GM12878 (cell line): ENCODE results near the gene DYNLL2. TPM values are rescaled to one million over a fixed set of nuclear protein-coding genes. Genes with fewer than 3 reads are reported as not detected.

ENCODE experiments used
- ATAC-seq: fragments of 200-7000 bp; cut with Tn5 transposase; 3 replicates; pipeline ENCODE4 v1.9.1; 2020; ENCODE audit warnings: mild to moderate bottlenecking, moderate library complexity
- Bru-seq: library from RNA; stranded (reverse); fragments of 400-500 nt; gene quantifications from one replicate; lab custom pipeline; 2021; lab: Mats Ljungman, UMichigan
- BruChase-seq, 2 experiments: library from RNA; stranded (reverse); fragments of 400-500 nt; gene quantifications; one replicate each; lab custom pipeline; 2021; lab: Mats Ljungman, UMichigan
- BruUV-seq: library from RNA; stranded (reverse); fragments of 400-500 nt; replicated peaks from 2 replicates; lab custom pipeline; 2021; lab: Mats Ljungman, UMichigan
- CTCF ChIA-PET: fragments of 300-600 bp; sonication (Branson Sonifier 250); formaldehyde crosslinking; extraction: SDS; loops from one replicate; lab custom pipeline; 2021; ENCODE audit warnings: inconsistent platforms; lab: Yijun Ruan, JAX
- POLR2A ChIA-PET: fragments of 350-600 bp; formaldehyde crosslinking; extraction: SDS; loops from one replicate; lab custom pipeline; 2021; ENCODE audit warnings: inconsistent platforms; lab: Charles Lee
- RAD21 ChIA-PET: fragments of 300-600 bp; sonication (Branson Sonifier 250); formaldehyde crosslinking; loops from one replicate; lab custom pipeline; 2023; ENCODE audit warnings: antibody characterized with exemption; ENCODE audit not compliant: unreplicated experiment; lab: Charles Lee
- SMC1A ChIA-PET: fragments of 300-600 bp; sonication (Branson Sonifier 250); formaldehyde crosslinking; loops from one replicate; lab custom pipeline; 2023; ENCODE audit not compliant: unreplicated experiment, uncharacterized antibody; lab: Charles Lee
- DNase-seq: peaks from one replicate; pipeline ENCODE4 v3.0.0-alpha.2; 2011; ENCODE audit warnings: low read depth, low spot score
- FAIRE-seq: peaks from 3 replicates; lab custom pipeline; 2011; peaks lifted over from hg19 to GRCh38; lab: Jason Lieb, UNC
- H2AFZ ChIP-seq: 2 replicates; pipeline ENCODE4 v1.6.0; 2011; ENCODE audit warnings: low read depth, low read length, control low read depth; ENCODE audit not compliant: control insufficient read depth
- H3K27ac ChIP-seq: 2 replicates; pipeline ENCODE4 v1.5.1; 2011; ENCODE audit warnings: control low read depth; ENCODE audit not compliant: control insufficient read depth, insufficient read depth
- H3K27me3 ChIP-seq, 2 experiments: replicated peaks in 1 of 2; 2 replicates each; pipeline versions ENCODE4 v1.6.0 to v1.6.1; 2011; ENCODE audit warnings: low read length in 1 of 2; ENCODE audit not compliant: control insufficient read depth in 2 of 2, insufficient read depth in 2 of 2
- H3K36me3 ChIP-seq, 2 experiments: 2 replicates each; pipeline ENCODE4 v1.5.1; 2011; ENCODE audit warnings: low read length in 1 of 2; ENCODE audit not compliant: control insufficient read depth in 2 of 2, insufficient read depth in 2 of 2
- H3K4me1 ChIP-seq: 2 replicates; pipeline ENCODE4 v1.6.1; 2011; ENCODE audit warnings: mild to moderate bottlenecking, low read length, moderate library complexity, mixed read lengths; ENCODE audit not compliant: control insufficient read depth, insufficient read depth
- H3K4me2 ChIP-seq: 2 replicates; pipeline ENCODE4 v1.6.0; 2011; ENCODE audit warnings: control low read depth; ENCODE audit not compliant: control insufficient read depth, insufficient read depth
- H3K4me3 ChIP-seq: fragments of 200-600 bp; sonication (generic); 2 replicates; pipeline ENCODE4 v1.5.1; 2016
- H3K79me2 ChIP-seq: 2 replicates; pipeline ENCODE4 v1.6.0; 2011; ENCODE audit warnings: low read length; ENCODE audit not compliant: control insufficient read depth, insufficient read depth
- H3K9ac ChIP-seq: 2 replicates; pipeline ENCODE4 v1.8.0; 2011; ENCODE audit warnings: low read length, control low read depth, mixed read lengths; ENCODE audit not compliant: control insufficient read depth, insufficient read depth
- H3K9me3 ChIP-seq: replicated peaks from 3 replicates; pipeline ENCODE4 v1.5.1; 2011; ENCODE audit warnings: mild to moderate bottlenecking, low read length; ENCODE audit not compliant: control insufficient read depth, insufficient read depth
- H4K20me1 ChIP-seq: 2 replicates; pipeline ENCODE4 v1.6.0; 2011; ENCODE audit not compliant: control insufficient read depth, insufficient read depth
- ASH2L ChIP-seq: fragments of 300-600, 200-600 bp; sonication (generic); IDR thresholded peaks from 2 replicates; pipeline ENCODE4 v1.6.1; 2017; ENCODE audit warnings: low read depth, mild to moderate bottlenecking, borderline replicate concordance
- CHD2 ChIP-seq: IDR thresholded peaks from 2 replicates; pipeline ENCODE4 v1.6.1; 2011; ENCODE audit warnings: low read depth, low read length, improper control_type of control experiment, borderline replicate concordance
- CREB1 ChIP-seq: IDR thresholded peaks from 2 replicates; pipeline ENCODE4 v1.6.1; 2012; ENCODE audit warnings: low read depth, mild to moderate bottlenecking, inconsistent platforms
- DPF2 ChIP-seq: fragments of 450-650 bp; IDR thresholded peaks from 2 replicates; pipeline ENCODE4 v1.6.1; 2017; ENCODE audit warnings: mild to moderate bottlenecking
- MTA2 ChIP-seq: fragments of 450-650 bp; IDR thresholded peaks from 2 replicates; pipeline ENCODE4 v1.6.1; 2016; ENCODE audit warnings: low read depth, mild to moderate bottlenecking, moderate library complexity
- TAF1 ChIP-seq: IDR thresholded peaks from 2 replicates; pipeline ENCODE4 v1.6.1; 2011; ENCODE audit warnings: mild to moderate bottlenecking, low read depth, low read length, borderline replicate concordance
- WGBS: methylation state at CpG from one replicate; pipeline ENCODE4 v1.1.6; 2016; ENCODE audit warnings: low lambda C conversion rate; ENCODE audit not compliant: insufficient replicate concordance, insufficient coverage; ENCODE audit errors: missing lambda C conversion rate; 5-methylcytosine and 5-hydroxymethylcytosine counted together
- in situ Hi-C: fragments of 300-500 bp; cut with MboI; formaldehyde crosslinking; loops from 9 replicates; pipeline ENCODE4 v1.14.3; 2018; ENCODE audit warnings: mixed read lengths
- intact Hi-C: fragments of 100-400 bp; cut with micrococcal nuclease; formaldehyde crosslinking; loops from one replicate; pipeline ENCODE4 v1.14.2; 2022; ENCODE audit not compliant: unreplicated experiment
- long read RNA-seq, 2 experiments: library from polyadenylated mRNA; unstranded; transcript quantifications; one replicate each; pipeline ENCODE4 v2.0.0, GENCODE V29; 2019 to 2020
- polyA minus RNA-seq, 3 experiments: library from RNA; depleted of rRNA, polyadenylated mRNA; stranded (reverse); fragments of >200 nt; gene quantifications; 2 replicates each; pipeline ENCODE4 v1.2.3, GENCODE V29; 2011
- polyA plus RNA-seq, 11 experiments: library from polyadenylated mRNA; depleted of rRNA in 4 of 11; unstranded in 6 of 11; stranded (reverse) in 5 of 11; fragments of >200 nt; fragmentation: Nextera tagmentation in 4 of 11; fragmentation: Illumina TruSeq in 1 of 11; extraction: Ambion mirVana in 4 of 11; extraction: Trizol in 1 of 11; gene quantifications; 1 replicate in 1 of 11; 2 replicates in 10 of 11; pipeline versions ENCODE4 v1.2.1 to v1.2.3, GENCODE V29; 2011 to 2016; ENCODE audit warnings: inconsistent platforms in 2 of 11, missing spikeins in 2 of 11, low read depth in 1 of 11
- total RNA-seq, 4 experiments: library from RNA; depleted of rRNA in 3 of 4; stranded (reverse); fragments of >200 nt in 3 of 4; fragmentation: Illumina TruSeq in 1 of 4; extraction: Trizol in 1 of 4; gene quantifications; 2 replicates each; pipeline versions ENCODE4 v1.2.1 to v1.2.3, GENCODE V29; 2013 to 2021
- TF ChIP-seq, protein P1 (sequence below): fragments of 450-650 bp; IDR thresholded peaks from 2 replicates; pipeline ENCODE4 v1.6.1; 2016; ENCODE audit warnings: mild to moderate bottlenecking

Gene DYNLL2
- 5.0 and 5.3 TPM in 2 replicates for total RNA-seq (2013; cell fraction: nucleolus; rRNA removed)
- total RNA-seq (2014; rRNA removed) (10.4 and 12.1 TPM in 2 replicates), total RNA-seq (2014; rRNA removed; fragmentation: Illumina TruSeq; extraction: Trizol) (7.5 and 7.7 TPM in 2 replicates), total RNA-seq (2021) (18.9 TPM in 2 replicates), polyA plus RNA-seq (2011; rRNA removed) (11.3 and 11.6 TPM in 2 replicates), polyA plus RNA-seq (2014; fragmentation: Illumina TruSeq; extraction: Trizol) (19.2 TPM in 2 replicates), polyA plus RNA-seq (2014; fragmentation: Nextera tagmentation; extraction: Ambion mirVana) (1 to 10 TPM; 1.9 to 2.8 TPM), polyA plus RNA-seq (2014; rRNA removed) (16.1 and 18.2 TPM in 2 replicates), polyA plus RNA-seq (2016; fragmentation: Nextera tagmentation; extraction: Ambion mirVana) (under 1 TPM; 0.62 to 0.74 TPM), polyA minus RNA-seq (2011; rRNA and poly(A)+ RNA removed) (8.1 and 8.6 TPM in 2 replicates), Bru-seq, nascent RNA (percentile 91 among the genes with signal in this experiment), BruChase-seq, experiment 1, labeled RNA remaining after a 6-hour chase (percentile 95 among the genes with signal in this experiment), BruChase-seq, experiment 2, labeled RNA remaining after a 2-hour chase (percentile 95 among the genes with signal in this experiment)
- 14.0 TPM for polyA plus RNA-seq (2011; ENCODE audit: low read depth)
- polyA plus RNA-seq (2011; cell fraction: cytosol; rRNA removed) = 9.2 and 9.5 TPM in 2 replicates
- 5.2 and 6.1 TPM in 2 replicates for polyA plus RNA-seq (2011; cell fraction: nucleus; rRNA removed)
- 17.1 and 27.6 TPM in 2 replicates for polyA plus RNA-seq (2012)
- polyA minus RNA-seq (2011; cell fraction: cytosol; rRNA and poly(A)+ RNA removed) = 2.8 and 4.0 TPM in 2 replicates
- polyA minus RNA-seq (2011; cell fraction: nucleus; rRNA and poly(A)+ RNA removed) = 3.9 and 5.5 TPM in 2 replicates
- long read RNA-seq, experiment 1, partial matches to known transcripts = 0 of 1 reads
- long read RNA-seq, experiment 1, other reads (novel, unspliced or antisense) = 1 of 1 reads
- long read RNA-seq, experiment 2, partial matches to known transcripts = 0 of 1 reads
- long read RNA-seq, experiment 2, other reads (novel, unspliced or antisense) = 1 of 1 reads

DNA sequence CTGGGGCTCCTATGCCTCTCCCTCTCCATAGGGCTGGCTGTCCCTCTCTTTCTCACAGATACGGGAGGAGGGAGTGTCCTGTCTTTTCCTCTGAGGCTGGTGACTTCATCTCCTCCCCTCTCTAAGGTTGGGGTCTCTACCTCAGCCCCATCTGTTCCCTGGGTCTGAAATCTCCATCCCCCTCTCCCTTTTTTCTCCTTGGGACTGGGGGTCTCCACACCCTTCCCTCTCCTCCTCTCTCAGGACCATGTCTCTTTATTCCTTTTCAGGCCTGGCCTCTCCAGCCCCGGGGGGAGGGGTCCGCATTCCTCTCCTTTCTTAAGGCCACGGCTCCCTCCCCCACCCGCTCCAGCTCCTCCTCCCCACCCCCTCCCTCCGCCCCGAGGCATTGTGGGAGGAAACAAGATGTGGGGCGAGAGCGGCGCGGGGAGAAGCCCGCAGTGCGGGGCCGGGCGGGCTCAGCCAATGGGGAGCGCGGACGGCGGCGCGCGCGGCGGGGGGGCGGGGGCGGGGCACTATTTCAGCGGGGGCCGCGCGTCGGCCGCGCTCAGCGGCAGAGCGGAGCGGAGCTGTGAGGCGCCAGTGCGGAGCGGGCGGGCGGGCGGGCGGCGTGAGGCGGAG, at the start of gene DYNLL2:
Gene DYNLL2, plus strand, starts transcription at position 550 of the 621 bp plus-strand sequence. CDS start 3,672 bp downstream, outside the sequence.
- POLR2A ChIA-PET = interaction anchor here (1.5 to 2.4 kb wide), 2 partner anchors 76 to 83 kb away, joined by 3 to 21 read pairs; partner anchors contain the start of gene SRSF1

More for the DNA sequence above, at the start of gene DYNLL2:
- Histone ChIP-seq H3K79me2 (peaks cover 36% of the 10 kb centered on the region), H3K4me3 (peak within 1 kb of the TSS; percentile 78), H3K4me2 (peak within 1 kb of the TSS; percentile 96), H3K9ac (peak within 1 kb of the TSS; percentile 85), H4K20me1 (peaks cover 12% of the 10 kb centered on the region), H3K36me3 (peaks cover 2 to 18% of the 10 kb centered on the region in 2 experiments; a peak in 2 of 4 replicates), H3K9me3 (no peaks in the 10 kb centered on the region), H3K27ac (peak within 1 kb of the TSS; percentile 76), H2AFZ (peak within 1 kb of the TSS; percentile 92), H3K27me3 (peaks cover 0 to 9% of the 10 kb centered on the region in 2 experiments; a peak in 1 of 4 replicates), H3K4me1 (peaks cover 15% of the 10 kb centered on the region)
- no peak for FAIRE-seq
- RAD21 ChIA-PET = interaction anchor here (0.8 to 2.3 kb wide), 8 partner anchors 74 to 228 kb away, joined by 3 to 8 read pairs (median 3); partner anchors contain the start of gene SRSF1
- CTCF ChIA-PET = no interaction called here
- SMC1A ChIA-PET = interaction anchor here (0.8 kb wide), 1 partner anchor 39 kb away, joined by 4 read pairs; no protein-coding TSS in a partner anchor
- peak; percentile 87 for ATAC-seq
- BruUV-seq = no TSS peak
- TF ChIP-seq TAF1 = 0 out of 2 replicates have a peak, but pooled peaks have one; percentile 19
- TF ChIP-seq ASH2L = no peak
- TF ChIP-seq, protein P1, sequence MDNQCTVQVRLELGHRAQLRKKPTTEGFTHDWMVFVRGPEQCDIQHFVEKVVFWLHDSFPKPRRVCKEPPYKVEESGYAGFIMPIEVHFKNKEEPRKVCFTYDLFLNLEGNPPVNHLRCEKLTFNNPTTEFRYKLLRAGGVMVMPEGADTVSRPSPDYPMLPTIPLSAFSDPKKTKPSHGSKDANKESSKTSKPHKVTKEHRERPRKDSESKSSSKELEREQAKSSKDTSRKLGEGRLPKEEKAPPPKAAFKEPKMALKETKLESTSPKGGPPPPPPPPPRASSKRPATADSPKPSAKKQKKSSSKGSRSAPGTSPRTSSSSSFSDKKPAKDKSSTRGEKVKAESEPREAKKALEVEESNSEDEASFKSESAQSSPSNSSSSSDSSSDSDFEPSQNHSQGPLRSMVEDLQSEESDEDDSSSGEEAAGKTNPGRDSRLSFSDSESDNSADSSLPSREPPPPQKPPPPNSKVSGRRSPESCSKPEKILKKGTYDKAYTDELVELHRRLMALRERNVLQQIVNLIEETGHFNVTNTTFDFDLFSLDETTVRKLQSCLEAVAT = 0 out of 2 replicates have a peak, but pooled peaks have one; percentile 18
- TF ChIP-seq CREB1 = 0 out of 2 replicates have a peak, but pooled peaks have one; percentile 24
- TF ChIP-seq CHD2 = peak; percentile 35; the same call in 1 of the 2 replicates
- no peak for TF ChIP-seq DPF2
- TF ChIP-seq MTA2 = peak; percentile 21; the same call in 1 of the 2 replicates
- in situ Hi-C loops = no loop called here
- intact Hi-C loops = loop anchor here (2.0 to 10.0 kb wide), 2 partner anchors 76 to 228 kb away; partner anchors contain the start of genes MRPS23 and SRSF1
- peak; percentile 25 for DNase-seq
- WGBS = 0% methylated on average over 1 of the region's 45 CpGs
